ENCODE data around the gene CDKL1. TPM values are rescaled to one million over a fixed set of nuclear protein-coding genes. Genes with fewer than 3 reads are reported as not detected.
"Not testable (repeated sequence)": the region's sequence is repeated elsewhere in the genome, so short reads cannot be mapped to it uniquely, and the experiment has no call there.

CDKL1 gene
- total RNA-seq, 1 donor from 2014 or later: 17.5 TPM

GRCh38 chr14:50331596-50331995, 65.1 kb downstream of the CDKL1 start:
- DNase-seq: no peak

GRCh38 chr14:50321009-50321660, 75.5 kb downstream of the CDKL1 start:
- DNase-seq: peak; percentile 39

- no peak for DNase-seq
Measured at GRCh38 chr14:50320283-50320682, 76.4 kb downstream of the CDKL1 start.

- DNase-seq: no peak
Measured at GRCh38 chr14:50319721-50320120, 77.0 kb downstream of the CDKL1 start.

- DNase-seq: no peak
Measured at GRCh38 chr14:50319293-50319692, 77.4 kb downstream of the CDKL1 start.

GRCh38 chr14:50318031-50318626, 78.6 kb downstream of the CDKL1 start:
- no peak for DNase-seq

- DNase-seq: not testable (repeated sequence)
Measured at GRCh38 chr14:50314098-50314497, 82.6 kb downstream of the CDKL1 start.

GRCh38 chr14:50312734-50313054, 84.0 kb downstream of the CDKL1 start:
- DNase-seq: peak; percentile 56

GRCh38 chr14:50311972-50312733, 84.5 kb downstream of the CDKL1 start, which contains the start of the genes DMAC2L and L2HGDH:
DMAC2L (plus strand) TSS chr14:50312324; CDS start chr14:50321488, 9,164 bp downstream.
L2HGDH (minus strand) TSS chr14:50312229; CDS start chr14:50312150, 79 bp downstream.
- peak; percentile 91 for DNase-seq

GRCh38 chr14:50311337-50311971, 85.2 kb downstream of the CDKL1 start:
- no peak for DNase-seq

- no peak for DNase-seq
Measured at GRCh38 chr14:50310445-50310844, 86.2 kb downstream of the CDKL1 start.

- DNase-seq: no peak
Measured at GRCh38 chr14:50308363-50308915, 88.2 kb downstream of the CDKL1 start.

- peak; percentile 25 for DNase-seq
Measured at GRCh38 chr14:50303744-50304471, 92.8 kb downstream of the CDKL1 start.

GRCh38 chr14:50301914-50302313, 94.8 kb downstream of the CDKL1 start:
- DNase-seq: no peak

- DNase-seq: no peak
Measured at GRCh38 chr14:50299585-50299984, 97.1 kb downstream of the CDKL1 start.

- no peak for DNase-seq
Measured at GRCh38 chr14:50290306-50290705, 106.4 kb downstream of the CDKL1 start.

- no peak for DNase-seq
Measured at GRCh38 chr14:50288146-50288545, 108.5 kb downstream of the CDKL1 start.

GRCh38 chr14:50285861-50286260, 110.8 kb downstream of the CDKL1 start:
- DNase-seq: no peak

All from occipital lobe (tissue), 2 donors.